RPMI8226 (cell line): ENCODE measurements around the gene C12orf56.
"Not testable (repeated sequence)": the region's sequence is repeated elsewhere in the genome, so short reads cannot be mapped to it uniquely, and the experiment has no call there.

Experiments
- DNase-seq: peaks from one replicate; pipeline ENCODE4 v3.0.0-alpha.2; 2015

C12orf56 gene

DNA sequence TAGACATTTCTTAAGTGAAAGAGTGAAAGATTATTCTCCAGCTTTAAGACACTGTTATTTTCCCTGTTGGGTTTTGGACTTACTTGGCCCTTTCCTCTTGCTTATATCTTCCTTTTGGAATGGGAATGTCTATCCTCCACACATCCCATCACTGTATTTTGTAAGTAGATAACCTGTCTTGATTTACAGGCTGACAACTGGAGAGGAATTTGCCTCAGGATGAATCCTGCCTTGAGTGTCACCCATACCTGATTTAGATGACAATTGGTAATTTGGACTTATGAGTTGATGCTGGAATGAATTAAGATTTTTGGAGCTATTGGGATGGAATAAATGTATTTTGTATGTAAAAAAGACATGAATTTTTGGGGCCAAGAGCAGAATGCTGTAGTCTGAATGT is 94.3 kb downstream of the C12orf56 start:
- no peak for DNase-seq

DNA sequence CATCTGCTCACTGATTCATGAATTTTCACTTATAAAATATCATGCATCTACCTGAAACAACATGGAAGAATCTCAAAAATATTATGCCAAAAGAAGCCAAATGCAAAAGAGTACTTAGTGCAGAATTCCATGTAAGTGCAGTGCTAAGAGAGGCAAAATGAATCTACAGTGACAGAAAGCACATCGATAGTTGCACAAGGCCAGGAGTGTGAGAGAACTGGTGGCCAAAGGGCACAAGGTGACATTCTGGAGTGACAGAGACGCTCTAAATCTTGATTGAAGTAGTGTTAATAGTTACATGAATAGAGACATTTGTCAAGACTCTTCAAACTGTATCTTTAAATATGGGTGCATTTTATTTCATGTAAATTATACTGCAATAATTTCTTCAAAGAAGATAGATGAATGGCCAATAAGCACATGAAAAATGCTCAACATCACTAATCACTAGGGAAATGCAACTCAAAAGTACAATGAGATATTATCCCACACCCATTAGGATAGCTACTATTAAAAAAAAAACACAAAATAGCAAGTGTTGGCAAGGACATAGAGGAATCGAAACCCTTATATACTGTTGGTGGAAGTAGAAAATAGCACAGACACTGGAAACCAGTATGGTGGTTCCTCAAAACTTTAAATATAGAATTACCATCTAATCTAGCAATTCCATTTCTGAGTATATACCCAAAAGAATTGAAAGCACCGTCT is 96.7 kb downstream of the C12orf56 start:
- DNase-seq: peak; percentile 14

DNA sequence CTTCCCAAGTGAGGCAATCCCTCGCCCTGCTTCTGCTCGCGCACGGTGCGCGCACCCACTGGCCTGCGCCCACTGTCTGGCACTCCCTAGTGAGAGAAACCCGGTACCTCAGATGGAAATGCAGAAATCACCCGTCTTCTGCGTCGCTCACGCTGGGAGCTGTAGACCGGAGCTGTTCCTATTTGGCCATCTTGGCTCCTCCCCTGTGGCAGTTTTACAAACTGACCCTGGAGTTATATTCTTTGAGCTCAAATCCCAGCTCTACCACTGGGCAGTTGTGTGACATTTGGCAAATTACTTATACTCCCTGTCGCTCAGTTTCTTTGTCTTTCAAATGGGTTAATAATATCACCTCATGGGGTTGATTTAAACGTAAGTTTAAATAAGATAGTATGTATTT is 97.4 kb downstream of the C12orf56 start:
- not testable (repeated sequence) for DNase-seq

DNA sequence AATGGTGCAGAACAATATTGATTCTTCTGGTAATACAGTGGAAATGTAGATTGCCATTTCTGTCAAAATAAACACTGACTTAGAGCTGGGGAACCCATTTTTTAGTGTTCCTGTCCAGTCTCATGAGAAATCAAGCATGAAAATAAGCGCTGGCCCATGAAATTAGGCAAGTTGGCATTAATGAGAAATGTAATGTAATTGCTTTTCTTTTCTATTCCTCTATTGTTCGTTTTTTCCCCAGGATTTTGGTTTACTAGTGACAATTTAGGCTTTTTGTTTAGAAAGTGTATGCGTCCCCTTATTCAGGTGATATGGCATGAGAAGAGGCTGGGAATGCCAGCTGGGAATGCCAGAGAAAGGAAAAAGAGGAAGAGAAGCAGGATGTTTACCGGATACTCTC is 104.0 kb downstream of the C12orf56 start:
- DNase-seq: no peak

DNA sequence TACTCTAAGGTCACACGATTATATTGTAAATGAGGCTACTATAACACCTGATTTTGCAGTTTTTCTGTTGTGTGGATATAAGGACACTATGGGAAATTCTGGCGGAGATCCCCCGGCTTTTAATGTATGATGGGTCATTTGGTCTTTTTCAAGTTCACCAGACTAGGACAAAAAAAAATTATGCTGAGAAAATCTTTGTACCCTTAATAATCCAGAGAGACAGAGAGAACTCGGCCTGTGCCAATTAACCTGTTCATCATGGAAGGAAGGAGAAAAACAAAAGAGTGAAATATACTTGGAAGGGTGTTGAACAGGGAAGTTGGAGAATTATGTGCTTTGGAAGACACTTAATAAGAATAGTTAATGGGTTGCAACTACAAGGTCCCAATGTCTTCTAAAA is 106.3 kb downstream of the C12orf56 start:
- no peak for DNase-seq

DNA sequence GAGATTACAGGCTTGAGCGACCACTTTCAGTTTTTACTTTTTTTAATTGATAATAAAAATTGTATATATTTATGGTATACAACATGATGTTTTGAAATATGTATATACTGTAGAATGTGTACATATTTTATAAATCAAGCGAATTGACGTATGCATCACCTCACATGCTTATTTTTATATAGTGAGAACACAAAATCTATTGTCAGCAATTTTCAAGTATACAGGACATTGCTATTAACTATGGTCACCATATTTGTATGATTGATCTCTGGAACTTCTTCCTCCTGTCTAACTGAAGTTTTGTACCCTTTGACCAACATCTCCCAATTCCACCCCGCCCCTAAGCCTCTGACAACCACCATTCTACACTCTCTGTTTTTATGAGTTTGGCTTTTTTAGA is 112.1 kb downstream of the C12orf56 start:
- no peak for DNase-seq

DNA sequence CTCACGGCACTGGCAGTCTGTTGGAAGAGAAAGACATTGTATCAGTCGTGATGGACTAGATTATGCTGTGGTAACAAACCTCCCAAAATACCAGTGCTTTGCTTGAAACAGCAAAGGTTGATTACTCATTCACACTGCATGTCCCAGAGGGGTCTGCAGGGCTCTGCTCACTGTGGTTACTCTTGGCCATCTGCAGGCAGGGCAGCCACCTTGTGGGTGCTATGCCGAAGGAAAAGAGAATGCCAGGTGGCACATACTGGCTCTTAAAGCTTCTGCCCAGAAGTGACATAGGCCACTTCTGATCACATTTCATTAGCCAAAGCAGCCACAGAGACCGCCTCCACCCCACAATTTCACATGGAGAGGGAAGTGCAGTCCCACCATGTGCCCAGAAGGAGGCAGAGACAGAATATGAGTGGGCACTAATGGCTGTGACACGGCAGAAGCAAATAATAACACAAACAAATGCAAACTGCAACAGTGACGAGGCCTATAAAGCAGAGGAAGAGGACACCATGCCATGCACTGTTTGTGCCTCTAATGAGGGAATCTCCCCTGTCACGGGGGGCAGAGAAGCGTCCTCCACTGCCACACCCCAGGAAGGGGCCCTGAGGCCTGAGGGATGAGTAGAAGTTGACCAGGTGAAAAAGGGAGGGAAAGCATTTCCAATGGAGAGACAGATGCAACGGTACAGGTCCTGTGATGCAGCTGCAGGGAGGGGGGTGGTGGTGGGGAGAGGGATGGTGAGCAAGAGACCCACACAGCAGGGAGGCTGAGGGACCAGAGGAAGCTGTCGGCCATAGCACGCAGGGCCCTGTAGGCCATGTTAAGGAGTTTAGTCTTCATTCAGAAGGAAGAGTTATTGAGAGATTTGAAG is 116.8 kb downstream of the C12orf56 start:
- peak; percentile 20 for DNase-seq

DNA sequence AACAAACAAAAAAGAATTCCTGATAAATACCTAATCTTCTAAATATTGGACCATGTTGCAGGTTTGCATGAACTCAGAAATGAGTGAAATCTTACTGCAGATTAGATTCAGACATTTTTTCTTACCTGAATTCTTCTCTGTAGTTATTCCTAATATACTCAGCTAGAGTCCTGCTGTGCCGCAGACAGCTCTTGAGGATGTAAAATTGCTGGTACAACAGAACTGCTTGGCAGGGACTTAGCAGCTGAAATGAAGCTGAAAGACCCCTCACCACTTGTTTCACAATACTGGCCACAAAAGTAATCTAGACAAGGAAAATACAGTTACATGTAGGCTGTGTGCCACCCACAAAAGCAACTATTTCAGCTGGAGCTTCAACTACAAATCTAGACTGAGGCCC is 120.1 kb downstream of the C12orf56 start:
- no peak for DNase-seq

DNA sequence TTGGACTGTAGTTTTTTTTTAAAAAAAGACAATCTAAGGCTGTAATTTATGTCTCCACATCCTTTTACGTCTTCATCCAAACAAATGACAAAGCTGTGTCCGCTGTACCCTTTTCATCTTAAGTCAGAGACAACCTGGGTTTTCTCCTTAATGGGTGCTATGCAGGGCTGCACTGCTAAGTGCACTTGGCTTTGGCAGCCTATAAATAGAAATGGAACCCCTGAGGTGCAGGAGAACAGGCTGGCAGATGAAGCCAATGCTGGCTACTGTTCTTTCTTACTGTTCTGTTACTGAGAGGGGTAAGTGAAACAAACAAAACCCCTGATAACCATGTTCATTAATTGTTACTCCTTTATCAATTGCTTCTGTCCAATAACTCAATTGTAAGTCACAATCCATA is 121.4 kb downstream of the C12orf56 start:
- no peak for DNase-seq

DNA sequence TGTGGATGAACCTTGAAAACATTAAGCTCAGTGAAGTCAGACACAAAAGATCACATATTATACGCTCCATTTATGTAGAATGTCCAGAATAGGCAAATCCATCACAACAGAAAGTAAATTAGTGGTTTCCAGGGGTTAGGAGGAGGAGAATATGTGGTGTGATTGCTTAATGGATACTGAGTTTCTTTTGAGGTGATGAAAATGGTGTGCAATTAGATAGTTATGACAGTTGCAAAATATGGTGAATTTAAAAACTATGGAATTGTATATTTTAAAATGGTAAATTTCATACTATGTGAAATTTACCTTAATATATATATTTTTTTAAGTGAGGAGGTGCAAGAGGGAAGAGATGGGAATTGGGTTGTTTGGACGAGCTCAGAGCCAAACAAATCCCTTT is 122.1 kb downstream of the C12orf56 start:
- no peak for DNase-seq

DNA sequence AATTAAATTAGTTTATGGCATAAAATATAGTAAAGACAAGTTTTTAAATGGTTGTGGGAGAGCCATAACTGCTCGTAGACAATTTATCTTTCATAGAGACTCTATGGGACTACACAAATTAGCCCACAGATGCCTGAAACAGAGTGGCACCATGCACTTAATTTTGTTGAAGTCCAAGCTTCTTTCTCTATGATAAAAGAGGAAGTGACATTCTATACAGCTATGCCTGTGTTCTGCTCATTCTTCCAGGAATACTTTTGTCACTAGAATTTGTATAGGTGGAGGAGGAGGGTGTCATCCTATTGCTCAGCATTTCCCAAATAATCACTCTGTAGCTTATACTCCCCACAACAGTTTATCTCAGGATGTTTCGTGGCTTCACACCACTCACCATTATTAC is 124.7 kb downstream of the C12orf56 start:
- DNase-seq: no peak

DNA sequence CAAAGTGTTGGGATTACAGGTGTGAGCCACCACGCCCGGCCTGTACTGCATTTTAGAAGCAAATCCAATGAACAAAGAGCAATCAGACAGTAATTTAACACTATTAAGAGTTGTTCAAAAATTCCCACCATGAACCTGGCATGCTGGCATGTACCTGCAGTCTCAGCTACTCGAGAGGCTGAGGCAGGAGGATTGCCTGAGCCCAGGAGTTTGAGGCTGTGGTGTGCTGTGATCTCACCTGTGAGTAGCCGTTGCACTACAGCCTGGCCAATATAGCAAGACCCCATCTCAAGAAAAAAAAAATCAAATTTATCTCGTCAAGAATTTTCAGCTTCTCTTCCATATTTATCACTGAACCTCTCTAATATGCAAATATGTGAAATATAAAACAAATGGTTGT is 128.7 kb downstream of the C12orf56 start:
- DNase-seq: no peak

DNA sequence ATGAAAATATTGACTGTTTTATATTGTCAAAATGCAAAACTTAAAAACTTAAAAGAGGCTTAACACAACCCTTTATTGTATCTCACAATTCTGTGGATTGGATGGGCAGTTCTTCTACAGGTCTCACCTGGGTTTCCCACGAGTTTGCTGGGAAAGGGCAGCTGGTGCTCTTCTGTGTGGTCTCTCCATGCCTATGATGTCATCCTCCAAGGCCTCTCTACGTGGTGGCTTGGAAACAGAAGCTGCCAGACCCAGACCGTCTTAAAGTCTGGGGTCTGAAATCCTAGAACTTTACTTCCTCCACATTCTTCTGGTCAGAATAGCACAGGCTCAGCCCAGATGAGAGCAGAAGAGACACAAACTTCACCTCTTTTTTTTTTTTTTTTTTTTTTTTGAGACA is 132.0 kb downstream of the C12orf56 start:
- no peak for DNase-seq

DNA sequence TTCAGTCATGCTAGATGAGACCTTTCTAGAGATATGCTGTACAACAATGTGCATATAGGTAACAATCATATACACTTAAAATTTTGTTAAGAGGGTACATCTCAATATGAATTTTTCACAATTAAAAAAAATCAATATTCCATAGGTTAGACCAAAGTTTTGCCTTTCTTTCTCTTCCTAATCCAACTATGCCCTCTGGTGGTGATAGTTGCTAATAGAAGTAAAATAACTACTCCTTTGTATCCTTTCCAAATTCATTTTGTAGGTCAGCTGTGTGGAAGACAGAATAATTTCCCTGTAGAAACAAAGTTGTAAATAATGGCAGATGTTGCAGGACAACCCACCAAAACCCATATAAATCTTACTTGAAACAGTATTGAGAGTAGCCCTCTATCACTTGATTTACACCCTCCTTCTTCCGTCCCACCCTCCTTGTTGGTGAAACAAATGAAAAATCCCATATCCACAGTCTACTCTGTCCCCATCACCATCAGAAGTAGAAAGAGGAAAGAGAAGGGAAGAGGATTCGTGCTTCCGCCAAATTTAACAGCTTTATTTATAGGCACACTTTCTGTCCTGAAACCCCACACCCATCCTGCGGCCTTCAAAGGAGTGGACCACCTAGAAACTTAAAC is 134.3 kb downstream of the C12orf56 start:
- DNase-seq: peak; percentile 63

DNA sequence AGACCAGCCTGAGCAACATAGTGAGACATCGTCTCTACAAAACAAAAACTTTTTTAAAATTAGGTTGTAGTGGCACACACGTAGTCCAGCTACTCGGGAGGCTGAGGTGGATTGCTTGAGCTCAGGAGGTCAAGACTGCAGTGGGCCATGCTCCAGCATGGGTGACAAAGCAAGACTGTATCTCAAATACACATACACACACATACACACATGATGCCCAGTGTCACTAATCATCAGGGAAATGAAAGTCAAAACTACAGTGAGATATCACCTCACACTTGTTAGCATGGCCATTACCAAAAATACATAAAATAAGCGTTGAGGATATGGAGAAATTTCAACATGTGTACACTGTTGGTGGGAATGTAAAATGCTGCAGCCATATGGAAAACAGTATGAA is 135.3 kb downstream of the C12orf56 start:
- DNase-seq: no peak

DNA sequence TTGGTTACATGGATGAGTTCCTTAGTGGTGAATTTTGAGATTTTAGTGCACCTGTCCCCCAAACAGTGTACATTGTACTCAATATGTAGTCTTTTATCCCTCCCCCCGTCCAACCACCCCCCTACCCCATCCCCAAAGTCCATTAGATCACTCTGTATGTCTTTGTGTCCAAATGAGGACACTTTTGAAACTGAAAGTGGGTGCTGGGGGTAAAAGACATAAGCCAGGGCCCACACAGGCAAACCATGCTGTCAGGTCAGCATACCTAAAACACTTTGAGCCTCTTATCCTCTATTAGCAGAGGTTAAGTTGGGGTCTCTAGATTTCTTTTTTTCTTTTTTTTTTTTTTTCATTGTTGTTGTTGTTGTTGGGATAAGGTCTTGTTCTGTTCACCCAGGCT is 137.2 kb downstream of the C12orf56 start:
- DNase-seq: no peak

DNA sequence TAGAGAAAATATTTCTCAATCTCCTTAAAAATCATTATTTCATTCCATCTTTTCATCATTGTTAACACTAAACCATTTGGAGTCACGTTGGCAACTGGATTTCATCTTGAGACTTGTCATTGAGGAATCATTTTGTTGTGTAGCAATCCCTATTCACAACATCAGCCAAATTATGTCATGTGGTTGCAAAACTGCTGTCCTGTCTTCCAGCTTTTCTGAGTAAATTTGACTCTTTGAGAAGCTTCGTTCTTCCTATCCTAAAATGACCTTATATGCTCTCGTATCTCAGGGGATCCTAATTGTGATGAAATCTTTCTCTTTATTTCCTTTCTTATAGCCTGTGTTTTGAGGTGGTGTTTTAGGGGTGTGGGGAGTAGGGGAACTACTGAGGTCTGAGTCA is 137.9 kb downstream of the C12orf56 start:
- DNase-seq: no peak

DNA sequence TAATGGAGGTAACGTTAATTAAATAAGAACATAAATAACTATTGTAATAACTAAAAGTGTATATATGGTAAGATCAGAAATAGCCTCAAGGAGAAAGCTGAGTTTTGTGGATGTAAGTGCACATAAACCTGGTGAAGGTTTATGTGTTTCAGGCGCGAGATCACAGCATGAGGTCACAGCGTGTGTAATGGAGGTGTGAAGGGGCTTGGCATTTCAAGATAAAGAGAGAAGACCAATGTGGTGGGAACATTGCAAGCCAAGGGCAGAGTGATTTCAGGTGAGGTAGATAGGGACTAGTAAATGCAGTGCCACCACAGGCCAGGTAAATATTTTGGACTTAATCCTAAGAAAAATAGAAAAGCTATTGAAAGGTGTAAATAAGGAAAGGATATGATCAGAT is 146.7 kb downstream of the C12orf56 start:
- no peak for DNase-seq

DNA sequence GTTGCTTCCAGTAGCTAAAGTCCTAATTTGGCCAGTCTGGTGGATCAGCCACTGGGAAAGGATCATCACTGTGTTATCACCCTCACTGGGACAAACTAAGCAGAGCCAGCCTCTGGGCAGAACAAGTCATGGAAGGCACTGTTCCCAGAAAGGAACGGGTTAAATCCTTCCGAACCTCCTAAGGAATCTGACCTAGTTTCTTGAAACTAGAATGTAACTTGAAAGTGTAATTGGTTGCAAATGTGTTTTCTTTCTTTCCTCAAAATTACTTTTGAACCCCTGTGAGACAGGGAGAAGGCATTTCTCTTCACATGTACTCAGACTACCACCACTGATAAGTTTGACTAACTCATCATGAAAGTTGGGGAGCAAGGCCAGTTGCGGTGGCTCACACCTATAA is 149.8 kb downstream of the C12orf56 start:
- DNase-seq: no peak

DNA sequence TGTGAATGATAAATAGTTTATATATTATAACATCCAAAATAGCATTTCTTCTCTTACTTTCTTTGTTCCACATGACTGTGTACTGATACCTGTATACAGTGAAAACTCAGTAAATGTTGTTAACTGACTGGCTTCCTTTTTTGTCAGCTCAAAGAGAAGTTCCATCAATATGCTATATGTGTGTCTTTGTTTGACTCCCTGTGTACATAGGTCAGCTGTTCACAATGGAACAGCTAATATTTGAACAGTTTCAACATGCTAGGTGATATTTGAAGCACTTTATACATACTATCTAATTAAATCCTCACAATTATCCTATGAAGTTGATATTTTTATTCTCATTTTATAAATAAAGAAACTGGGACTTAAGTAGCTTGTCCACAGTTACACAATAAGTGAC is 153.2 kb downstream of the C12orf56 start:
- DNase-seq: no peak

DNA sequence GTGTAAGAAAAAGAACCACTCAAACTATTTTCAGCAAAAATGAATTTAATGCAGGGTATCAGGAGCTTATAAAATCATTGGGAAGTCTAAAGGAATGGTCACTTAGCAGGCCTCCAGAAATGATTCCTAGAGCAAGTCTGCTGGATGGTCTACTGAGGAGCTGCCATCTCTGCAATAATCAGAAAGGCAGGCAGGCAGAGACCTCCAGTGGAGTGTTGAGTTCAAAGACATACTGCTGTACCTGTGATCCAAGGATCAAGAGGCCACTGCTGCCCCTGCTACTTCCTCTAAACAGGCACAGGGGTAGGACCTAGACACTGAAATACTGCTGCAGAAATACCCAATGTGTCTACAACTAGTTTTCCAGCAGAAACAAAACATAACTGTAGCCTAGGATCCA is 154.0 kb downstream of the C12orf56 start:
- no peak for DNase-seq

DNA sequence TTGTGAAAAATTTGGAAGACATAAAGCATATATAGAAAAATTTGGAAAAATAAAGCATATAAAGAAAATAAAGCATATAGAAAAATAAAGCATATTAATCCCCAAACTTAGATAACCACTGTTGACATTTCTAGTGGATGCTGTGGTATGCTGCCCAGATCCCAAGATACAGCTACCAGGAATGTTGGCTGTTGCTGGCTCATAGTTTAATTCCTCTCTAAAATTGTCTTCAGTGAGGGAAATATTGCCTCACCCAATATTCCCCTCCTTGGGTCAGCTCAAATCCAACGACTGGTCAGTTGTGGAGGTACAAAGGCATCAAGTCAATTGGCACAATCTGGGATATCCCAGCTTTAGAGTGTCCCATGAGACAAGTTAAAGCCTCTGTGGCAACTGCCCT is 158.4 kb downstream of the C12orf56 start:
- no peak for DNase-seq

DNA sequence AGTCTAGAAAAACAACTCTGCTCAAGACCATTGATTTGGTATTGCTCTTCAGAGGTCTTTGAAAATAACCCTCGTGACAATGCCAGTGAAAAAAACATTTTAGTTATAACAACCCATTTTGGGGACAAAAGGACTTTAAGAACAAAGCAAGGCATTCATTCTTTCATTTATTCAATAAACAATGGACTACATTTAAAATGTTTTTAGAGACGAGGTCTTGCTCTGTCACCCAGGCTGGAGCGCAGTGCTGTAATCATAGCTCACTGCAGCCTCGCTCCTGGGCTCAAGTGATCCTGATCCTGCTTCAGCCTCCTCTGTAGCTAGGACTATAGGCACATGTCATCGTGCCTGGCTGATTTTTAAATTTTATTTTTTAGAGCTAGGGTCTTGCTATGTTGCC is 160.8 kb downstream of the C12orf56 start:
- no peak for DNase-seq

DNA sequence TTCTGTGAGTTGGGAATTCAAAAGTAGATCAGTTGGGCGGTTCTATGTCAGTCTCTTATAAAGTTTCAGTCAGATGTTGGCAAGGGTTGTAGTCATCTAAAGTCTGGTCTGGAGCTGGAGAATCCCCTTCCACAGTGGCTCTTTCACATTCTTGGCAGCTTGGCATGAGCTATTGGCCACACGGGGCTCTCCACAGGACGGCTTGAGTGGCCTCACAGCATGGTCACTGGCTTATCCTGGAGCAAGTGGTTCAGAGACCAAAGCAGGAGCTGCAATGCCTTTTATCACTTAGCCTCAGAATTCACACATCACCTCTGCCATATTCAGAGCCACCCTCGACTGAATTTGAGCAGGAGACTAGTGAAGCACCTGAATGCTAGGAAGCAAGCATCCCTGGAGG is 161.3 kb downstream of the C12orf56 start:
- no peak for DNase-seq
